Effector CD8-positive, alpha-beta T cell (primary cell): ENCODE measurements around the gene DNAJC3.
"Not testable (repeated sequence)": the region's sequence is repeated elsewhere in the genome, so short reads cannot be mapped to it uniquely, and the experiment has no call there.

Experiments used
- DNase-seq: peaks from one replicate; lab custom pipeline; 2025; lab: John Stamatoyannopoulos, UW

DNAJC3 gene

DNA sequence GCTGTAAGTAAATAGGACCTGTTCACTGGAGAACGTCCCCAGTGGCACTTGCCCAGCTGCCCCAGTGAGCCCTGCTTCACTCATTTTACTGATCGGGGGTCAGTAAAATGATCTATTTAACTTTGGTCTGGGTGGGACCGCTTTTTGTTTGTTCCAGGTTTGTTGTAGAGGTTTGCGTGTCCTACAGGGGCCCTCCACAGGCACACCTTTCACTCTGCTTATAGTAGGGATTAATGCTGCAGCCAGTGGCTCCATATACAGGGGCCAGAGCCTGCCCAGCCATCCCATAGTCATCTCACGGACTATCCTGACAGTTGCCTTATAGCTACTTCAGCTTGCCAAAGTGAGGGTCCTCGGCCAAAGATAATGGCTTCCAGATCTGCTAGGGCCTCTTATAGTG, 104.1 kb downstream of the DNAJC3 start:
- no peak for DNase-seq

DNA sequence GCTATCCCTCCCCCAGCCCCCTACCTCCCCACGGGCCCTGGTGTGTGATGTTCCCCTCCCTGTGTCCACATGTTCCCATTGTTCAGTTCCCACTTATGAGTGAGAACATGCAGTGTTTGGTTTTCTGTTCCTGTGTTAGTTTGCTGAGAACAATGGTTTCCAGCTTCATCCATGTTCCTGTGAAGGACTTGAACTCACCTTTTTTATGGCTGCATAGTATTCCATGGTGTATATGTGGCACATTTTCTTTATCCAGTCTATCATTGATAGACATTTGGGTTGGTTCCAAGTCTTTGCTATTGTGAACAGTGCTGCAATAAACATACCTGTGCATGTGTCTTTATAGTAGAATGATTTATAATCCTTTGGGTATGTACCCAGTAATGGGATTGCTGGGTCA, 105.0 kb downstream of the DNAJC3 start:
- not testable (repeated sequence) for DNase-seq

GRCh38 chr13:95783747-95784146, 106.8 kb downstream of the DNAJC3 start:
- DNase-seq: no peak

- DNase-seq: no peak
Measured at GRCh38 chr13:95784161-95784899, 107.4 kb downstream of the DNAJC3 start.

DNA sequence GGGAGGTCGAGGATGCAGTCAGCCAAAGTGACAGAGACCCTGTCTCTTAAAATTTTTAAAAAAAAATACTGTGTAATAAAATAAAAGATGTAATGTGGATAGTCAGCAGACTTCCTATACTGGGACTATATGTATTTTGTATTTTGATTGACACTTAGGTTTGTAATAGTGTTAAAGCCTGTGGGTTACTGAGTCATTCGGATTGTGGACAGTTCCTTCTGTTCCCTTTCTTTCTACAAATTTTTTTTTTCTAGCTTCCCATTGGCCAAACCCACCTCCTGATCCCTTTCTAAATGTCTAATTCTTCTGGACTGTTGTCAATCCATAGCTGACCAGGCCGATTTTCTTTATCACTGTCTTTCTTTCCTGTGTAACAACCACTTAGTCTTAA, 108.0 kb downstream of the DNAJC3 start:
- DNase-seq: no peak

DNA sequence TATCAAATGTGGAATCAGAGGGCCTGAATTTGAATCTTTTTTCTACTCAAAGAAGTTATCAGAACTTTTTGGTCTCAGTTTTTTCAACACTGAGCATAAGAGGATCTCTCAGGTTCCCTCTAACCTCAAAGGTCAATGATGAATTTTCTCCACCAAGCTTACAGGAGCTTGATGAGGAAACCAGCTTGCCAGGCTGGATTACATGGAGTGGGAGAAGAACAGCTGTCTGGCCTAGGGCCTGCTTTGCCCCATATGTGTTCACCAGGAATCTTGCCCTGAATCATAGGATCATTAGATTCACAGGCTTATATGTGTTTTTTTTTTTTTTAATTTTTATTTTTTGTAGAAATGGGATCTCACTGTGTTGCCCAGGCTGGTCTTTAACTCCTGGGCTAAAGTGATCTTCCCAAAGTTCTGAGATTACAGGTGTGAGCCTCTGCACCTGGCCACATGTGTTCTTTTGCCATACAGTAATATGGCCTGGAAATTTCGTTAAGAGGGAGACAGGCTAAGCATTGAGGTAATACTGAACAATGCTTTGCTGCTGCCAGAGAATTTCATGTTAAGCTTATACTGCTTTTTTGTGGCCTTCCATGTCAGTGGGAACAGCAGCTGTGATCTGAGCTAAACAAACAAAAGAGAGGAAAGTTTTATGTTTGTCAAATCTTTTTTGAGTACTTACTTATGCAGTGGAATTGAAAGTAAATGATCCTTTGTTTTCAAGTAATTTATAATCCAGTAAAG, 110.6 kb downstream of the DNAJC3 start:
- no peak for DNase-seq

- DNase-seq: no peak
Measured at GRCh38 chr13:95788100-95788463, 111.1 kb downstream of the DNAJC3 start.

- DNase-seq: not testable (repeated sequence)
Measured at GRCh38 chr13:95789315-95789714, 112.4 kb downstream of the DNAJC3 start.

DNA sequence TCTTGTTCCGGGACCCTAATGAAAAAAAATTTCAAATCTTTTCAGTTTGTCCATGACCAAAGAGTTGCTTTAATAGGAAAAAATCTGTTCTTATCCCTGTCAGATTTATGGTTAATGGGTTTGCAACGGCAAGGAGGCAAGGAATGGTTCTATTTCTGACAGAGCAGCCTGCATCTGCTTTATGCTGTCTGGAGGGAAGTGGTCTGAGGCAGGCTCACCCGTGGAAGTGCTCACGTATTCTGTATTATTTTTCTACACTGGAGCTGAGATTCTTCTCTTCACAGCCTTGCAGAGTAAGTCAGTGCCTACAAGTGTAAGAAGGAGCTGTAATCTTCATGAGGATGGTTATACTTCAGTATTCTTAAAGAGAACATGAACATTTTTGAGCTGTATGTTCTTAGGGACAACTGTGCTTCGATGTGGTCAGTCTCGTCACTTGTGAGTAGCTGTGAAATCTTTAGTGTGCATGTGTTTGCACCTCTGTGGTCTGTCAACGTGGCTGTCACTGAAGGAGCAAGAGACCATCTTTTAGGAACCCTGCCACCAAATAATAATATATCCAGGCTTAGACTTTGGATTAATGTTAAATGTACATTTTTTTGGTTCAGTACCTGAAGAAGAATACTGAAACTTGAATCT, 114.3 kb downstream of the DNAJC3 start:
- DNase-seq: no peak

DNA sequence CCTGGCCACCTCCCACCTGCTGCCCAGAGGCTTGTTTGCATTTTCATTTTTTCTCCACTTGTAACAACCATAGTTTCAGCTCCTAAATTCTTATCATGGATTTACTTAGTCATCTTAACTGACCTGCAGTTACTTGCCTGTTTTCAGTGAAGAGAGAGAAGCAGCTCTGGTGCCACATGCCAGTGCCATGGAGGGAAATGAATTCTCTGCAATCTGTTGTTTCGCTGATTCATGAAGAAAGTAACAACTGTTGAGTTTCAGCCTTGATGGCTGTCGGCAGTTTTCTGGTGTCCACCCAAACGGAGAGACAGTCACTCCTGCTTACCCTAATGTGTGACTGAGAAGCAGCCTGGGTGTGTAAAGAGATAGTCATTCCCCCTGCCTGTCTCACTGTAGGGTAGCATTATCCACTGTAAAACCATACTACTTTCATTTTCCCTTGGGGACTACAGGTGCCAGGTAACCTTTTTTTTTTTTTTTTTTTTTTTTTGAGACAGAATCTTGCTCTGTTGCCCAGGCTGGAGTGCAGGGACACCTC, 116.1 kb downstream of the DNAJC3 start:
- no peak for DNase-seq

GRCh38 chr13:95793781-95794180, 116.8 kb downstream of the DNAJC3 start:
- no peak for DNase-seq

DNA sequence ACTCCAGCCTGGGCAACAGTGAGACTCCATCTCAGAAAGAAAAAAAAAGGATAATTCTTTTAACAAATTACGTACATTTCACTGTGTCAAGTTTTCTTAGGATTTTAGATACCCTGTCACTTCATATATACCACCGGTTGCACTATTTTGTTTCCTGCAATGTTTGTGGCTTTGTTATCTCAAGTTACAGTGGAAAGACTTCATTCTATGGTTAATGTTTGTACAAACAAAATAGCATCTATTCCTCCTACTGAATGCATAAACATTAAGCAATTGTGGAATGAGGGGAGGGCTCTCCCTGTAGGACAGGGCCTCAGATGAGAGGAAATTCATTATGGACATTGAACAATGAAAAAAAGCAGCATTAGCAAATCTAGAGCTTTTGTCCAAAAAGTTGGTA, 120.1 kb downstream of the DNAJC3 start:
- no peak for DNase-seq

GRCh38 chr13:95800436-95800835, 123.5 kb downstream of the DNAJC3 start:
- DNase-seq: no peak

DNA sequence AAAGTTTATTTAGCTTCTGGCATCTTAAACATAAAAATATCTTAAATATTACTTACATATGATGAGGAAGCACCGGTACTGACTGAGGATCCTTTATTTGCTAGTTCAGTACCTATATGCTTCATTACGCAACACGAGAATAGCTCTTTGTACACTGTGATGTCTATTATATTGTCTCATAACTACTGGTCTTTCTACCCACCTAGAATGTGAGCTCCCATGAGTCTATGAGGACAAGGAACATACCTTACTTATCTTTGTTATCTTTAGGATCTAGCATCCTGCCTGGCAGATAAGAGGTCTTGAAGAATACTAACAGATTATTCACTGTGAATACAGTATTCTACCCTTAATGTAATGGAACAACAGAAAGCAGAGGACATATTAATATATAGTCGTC, 124.9 kb downstream of the DNAJC3 start:
- DNase-seq: no peak

DNA sequence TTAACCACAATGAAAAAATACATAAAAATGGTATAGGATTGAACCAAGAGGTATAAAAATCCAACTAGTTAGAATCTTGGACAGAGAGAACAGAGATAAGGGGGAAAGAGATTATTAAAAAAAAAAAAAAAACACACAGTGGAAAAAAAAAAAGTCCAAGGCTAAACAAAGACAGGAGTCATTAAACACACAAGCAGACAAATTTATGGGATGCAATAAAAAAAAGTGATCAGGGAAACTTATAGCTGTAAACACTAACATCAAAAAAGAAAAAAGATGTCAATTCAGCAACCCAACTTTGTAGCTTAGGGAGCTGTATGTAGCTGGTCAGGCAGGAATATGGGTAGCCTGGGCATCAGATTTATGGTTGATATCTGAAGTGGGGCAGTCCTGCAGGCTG, 129.0 kb downstream of the DNAJC3 start:
- no peak for DNase-seq

DNA sequence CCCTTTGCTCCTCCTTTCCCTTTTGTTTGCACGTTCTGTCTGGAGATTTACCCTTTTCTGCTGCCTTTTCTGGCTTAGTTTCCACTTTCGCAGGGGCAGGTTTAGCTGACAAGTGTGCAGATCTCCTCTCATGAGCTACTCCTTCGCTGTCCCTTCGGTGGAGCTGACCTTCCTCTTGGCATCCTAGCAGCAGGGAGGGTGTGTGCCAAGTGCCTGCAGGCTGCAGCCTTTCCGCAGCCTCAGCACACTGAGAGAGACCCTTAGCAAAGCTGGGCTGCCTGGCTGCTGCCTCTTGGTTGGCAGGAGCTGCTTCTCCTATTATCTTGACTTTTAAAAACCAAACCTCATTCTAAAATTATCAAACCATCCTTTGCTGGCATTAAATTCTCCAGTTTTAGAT, 132.5 kb downstream of the DNAJC3 start:
- DNase-seq: no peak

DNA sequence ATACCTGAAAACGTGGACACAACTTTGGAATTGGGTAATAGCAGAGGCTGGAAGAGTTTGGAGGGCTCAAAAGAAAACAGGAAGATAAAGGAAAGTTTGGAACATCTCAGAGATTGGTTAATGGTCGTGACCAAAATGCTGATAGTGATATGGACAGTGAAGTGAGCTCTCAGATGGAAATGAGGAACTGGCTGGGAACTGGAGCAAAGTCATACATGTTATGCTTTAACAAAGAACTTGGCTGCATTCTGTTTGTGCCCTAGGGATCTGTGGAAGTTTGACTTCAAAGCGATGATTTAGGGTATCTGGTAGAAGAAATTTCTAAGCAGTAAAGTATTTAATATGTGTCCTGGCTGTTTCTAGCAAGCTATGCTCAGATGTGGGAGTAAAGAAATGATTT, 136.2 kb downstream of the DNAJC3 start:
- DNase-seq: no peak

DNA sequence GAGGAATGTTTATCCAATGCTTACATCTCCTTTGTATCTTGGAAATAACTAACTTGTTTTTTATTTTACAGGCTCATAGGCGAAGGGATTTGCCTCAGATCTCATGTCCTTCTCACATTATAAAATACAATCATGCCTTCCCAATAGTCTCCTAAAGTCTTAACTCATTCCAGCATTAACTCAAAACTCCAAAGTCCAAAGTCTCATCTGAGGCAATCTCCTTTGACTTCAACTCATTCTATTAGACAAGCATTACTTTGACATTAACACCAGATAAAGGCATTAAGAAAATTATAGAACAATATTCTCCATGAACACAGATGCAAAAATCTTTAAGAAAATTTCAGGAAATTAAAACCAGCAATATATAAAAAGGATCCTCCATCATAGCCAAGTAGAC, 137.6 kb downstream of the DNAJC3 start:
- DNase-seq: no peak

GRCh38 chr13:95822303-95822702, 145.4 kb downstream of the DNAJC3 start:
- no peak for DNase-seq

GRCh38 chr13:95833126-95833525, 156.2 kb downstream of the DNAJC3 start:
- DNase-seq: no peak

GRCh38 chr13:95833719-95834118, 156.8 kb downstream of the DNAJC3 start:
- no peak for DNase-seq

DNA sequence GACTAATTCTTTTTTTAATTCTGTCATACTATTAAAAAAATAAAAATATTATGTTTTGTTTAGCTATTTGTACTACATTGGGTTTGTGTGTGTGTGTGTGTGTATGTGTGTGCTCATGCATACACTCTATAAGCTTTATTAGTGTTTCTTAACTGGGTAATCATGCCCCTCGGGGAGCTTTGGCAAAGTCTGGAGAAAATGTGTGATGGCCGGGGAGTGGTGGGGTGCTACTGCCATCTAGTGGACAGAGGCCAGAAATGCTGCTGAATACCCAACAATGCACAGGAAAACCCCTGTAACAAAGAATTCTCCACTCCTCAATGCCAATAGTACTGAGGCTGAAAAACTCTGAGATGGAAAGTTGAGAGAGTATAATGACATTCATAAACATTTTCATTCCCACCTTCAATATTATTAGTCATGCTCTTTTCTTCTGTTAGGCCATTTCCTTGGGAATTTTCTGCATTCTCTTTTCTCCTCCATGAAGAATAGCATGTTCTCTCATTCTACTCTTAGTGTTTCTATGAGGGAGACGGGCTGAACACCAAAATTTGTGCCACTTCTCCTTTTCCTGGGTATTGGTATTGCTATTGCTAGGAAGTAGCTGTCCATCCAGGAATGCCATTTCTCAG, 157.3 kb downstream of the DNAJC3 start:
- peak; percentile 38 for DNase-seq
